ENCODE results near the gene SNAP91.
"Not testable (repeated sequence)": the region's sequence is repeated elsewhere in the genome, so short reads cannot be mapped to it uniquely, and the experiment has no call there.

- TF ChIP-seq CTCF, POLR2AphosphoS5, POLR2A (IDR thresholded peaks at IDR 0.05): not testable (repeated sequence)
Measured at GRCh38 chr6:83550482-83550881, 158.4 kb downstream of the SNAP91 start.
